Fibroblast of the aortic adventitia (primary cell): Measurements from ENCODE around the gene MMP1. TPM values are rescaled to one million over a fixed set of nuclear protein-coding genes. Genes with fewer than 3 reads are reported as not detected.

Experiments used
- DNase-seq: peaks from one replicate; pipeline ENCODE4 v3.0.0-alpha.2; 2010; ENCODE audit warnings: low read depth
- H3K4me3 ChIP-seq: 2 replicates; pipeline ENCODE4 v1.5.1; 2011; ENCODE audit warnings: low read depth, mild to moderate bottlenecking, control low read depth, low read length, moderate library complexity
- CTCF ChIP-seq: IDR thresholded peaks from 2 replicates; pipeline ENCODE4 v1.5.1; 2011; ENCODE audit warnings: mild to moderate bottlenecking, low read length, control low read depth, inconsistent platforms; ENCODE audit not compliant: insufficient read depth
- total RNA-seq: library from RNA; depleted of rRNA; stranded (reverse); fragments of >200 nt; gene quantifications from 2 replicates; pipeline ENCODE4 v1.2.3, GENCODE V29; 2012; ENCODE audit warnings: low replicate concordance

The MMP1 gene
- total RNA-seq, 1 donor: 3,834 TPM

- peak; percentile 63 for DNase-seq
- H3K4me3 ChIP-seq: no peak overlapping the region
- TF ChIP-seq CTCF: peak; percentile 76
Observed at GRCh38 chr11:102810950-102811660, 13.1 kb upstream of the MMP1 start.

GRCh38 chr11:102809971-102810370 is 12.0 kb upstream of the MMP1 start:
- TF ChIP-seq CTCF: no peak
- no peak for DNase-seq
- H3K4me3 ChIP-seq: no peak overlapping the region

GRCh38 chr11:102807921-102808320 is 10.0 kb upstream of the MMP1 start:
- no peak for DNase-seq
- H3K4me3 ChIP-seq: no peak overlapping the region
- TF ChIP-seq CTCF: peak; percentile 30

GRCh38 chr11:102806296-102806695 is 8.3 kb upstream of the MMP1 start:
- DNase-seq: peak; percentile 92
- H3K4me3 ChIP-seq: no peak overlapping the region
- TF ChIP-seq CTCF: no peak

- no peak for TF ChIP-seq CTCF
- DNase-seq: peak; percentile 94
- no peak overlapping the region for H3K4me3 ChIP-seq
Observed at GRCh38 chr11:102802341-102802740, 4.4 kb upstream of the MMP1 start.

- DNase-seq: peak; percentile 65
Observed at GRCh38 chr11:102800767-102801166, 2.8 kb upstream of the MMP1 start.

More at GRCh38 chr11:102800767-102801166, 2.8 kb upstream of the MMP1 start:
- no peak overlapping the region for H3K4me3 ChIP-seq
- TF ChIP-seq CTCF: no peak
